Adrenal gland (tissue), 5 donors: Measurements from ENCODE around the gene EMX1.

Experiments
- CTCF ChIP-seq, 6 experiments: fragments of 450-650 bp in 4 of 6; fragments of 200-600 bp in 2 of 6; sonication (generic) in 1 of 6; IDR thresholded peaks; 1 replicate in 5 of 6; 2 replicates in 1 of 6; pipeline versions ENCODE4 v1.5.1 to v1.8.0; 2016 to 2021; ENCODE audit warnings: antibody characterized with exemption in 6 of 6, mild to moderate bottlenecking in 2 of 6, moderate library complexity in 1 of 6
- POLR2A ChIP-seq, 2 donors: fragments of 450-650 bp; IDR thresholded peaks; one replicate each; pipeline ENCODE4 v1.6.1; 2017; ENCODE audit warnings: antibody characterized with exemption in 2 of 2, mild to moderate bottlenecking in 2 of 2, moderate library complexity in 1 of 2
- donor health status: DM: no; HTN: no; CAD: no.

- TF ChIP-seq CTCF (IDR thresholded peaks at IDR 0.05) (no peak), POLR2A (IDR thresholded peaks at IDR 0.05) (no peak)
Observed at GRCh38 chr2:72956050-72956395, 38.7 kb downstream of the EMX1 start.
